Left ventricle myocardium inferior (tissue), 1 donor: ENCODE data around the gene JPT1. TPM values are rescaled to one million over a fixed set of nuclear protein-coding genes. Genes with fewer than 3 reads are reported as not detected.
"Not testable (repeated sequence)": the region's sequence is repeated elsewhere in the genome, so short reads cannot be mapped to it uniquely, and the experiment has no call there.

ENCODE experiments used
- DNase-seq: peaks from one replicate; pipeline ENCODE4 v3.0.0-alpha.2; 2020
- H3K27ac ChIP-seq: fragments of 200-600 bp; replicated peaks from 2 replicates; pipeline ENCODE4 v1.8.0; 2021
- H3K27me3 ChIP-seq: fragments of 200-600 bp; 2 replicates; pipeline ENCODE4 v1.8.0; 2021; ENCODE audit warnings: low read depth
- H3K36me3 ChIP-seq: fragments of 200-600 bp; 2 replicates; pipeline ENCODE4 v1.8.0; 2021
- H3K4me1 ChIP-seq: fragments of 200-600 bp; 2 replicates; pipeline ENCODE4 v1.8.0; 2021
- H3K4me3 ChIP-seq: fragments of 200-600 bp; 2 replicates; pipeline ENCODE4 v1.8.0; 2021; ENCODE audit warnings: mild to moderate bottlenecking, moderate library complexity
- H3K9me3 ChIP-seq: fragments of 200-600 bp; replicated peaks from 2 replicates; pipeline ENCODE4 v1.8.0; 2021
- intact Hi-C: fragments of 100-400 bp; cut with micrococcal nuclease; formaldehyde crosslinking; loops from one replicate; pipeline ENCODE4 v1.11.0; 2022
- total RNA-seq: library from RNA; stranded (reverse); fragmentation: NEBNext Ultra II Directional; extraction: Animal tissue kit (Norgen Biotek cat#: 25700); gene quantifications from one replicate; pipeline ENCODE4 v1.2.1, GENCODE V29; 2021
- TF ChIP-seq, protein P1 (sequence below): fragments of 200-600 bp; IDR thresholded peaks from 2 replicates; pipeline ENCODE4 v1.8.0; 2021; ENCODE audit warnings: antibody characterized with exemption, mild to moderate bottlenecking, borderline replicate concordance
- donor health status: DM: no; HTN: yes; CAD: no; lungs with severe emphysema.

JPT1 gene
- total RNA-seq, 1 donor from 2014 or later, result 13.8 TPM

GRCh38 chr17:75178453-75178852, 24.1 kb upstream of the JPT1 start:
- no peak overlapping the region for H3K4me3 ChIP-seq
- peaks cover 70% of the 10 kb centered on the region for H3K36me3 ChIP-seq
- TF ChIP-seq, protein P1, sequence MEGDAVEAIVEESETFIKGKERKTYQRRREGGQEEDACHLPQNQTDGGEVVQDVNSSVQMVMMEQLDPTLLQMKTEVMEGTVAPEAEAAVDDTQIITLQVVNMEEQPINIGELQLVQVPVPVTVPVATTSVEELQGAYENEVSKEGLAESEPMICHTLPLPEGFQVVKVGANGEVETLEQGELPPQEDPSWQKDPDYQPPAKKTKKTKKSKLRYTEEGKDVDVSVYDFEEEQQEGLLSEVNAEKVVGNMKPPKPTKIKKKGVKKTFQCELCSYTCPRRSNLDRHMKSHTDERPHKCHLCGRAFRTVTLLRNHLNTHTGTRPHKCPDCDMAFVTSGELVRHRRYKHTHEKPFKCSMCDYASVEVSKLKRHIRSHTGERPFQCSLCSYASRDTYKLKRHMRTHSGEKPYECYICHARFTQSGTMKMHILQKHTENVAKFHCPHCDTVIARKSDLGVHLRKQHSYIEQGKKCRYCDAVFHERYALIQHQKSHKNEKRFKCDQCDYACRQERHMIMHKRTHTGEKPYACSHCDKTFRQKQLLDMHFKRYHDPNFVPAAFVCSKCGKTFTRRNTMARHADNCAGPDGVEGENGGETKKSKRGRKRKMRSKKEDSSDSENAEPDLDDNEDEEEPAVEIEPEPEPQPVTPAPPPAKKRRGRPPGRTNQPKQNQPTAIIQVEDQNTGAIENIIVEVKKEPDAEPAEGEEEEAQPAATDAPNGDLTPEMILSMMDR, result no peak
- H3K9me3 ChIP-seq, result no peaks in the 10 kb centered on the region
- no peaks in the 10 kb centered on the region for H3K27me3 ChIP-seq
- peak; percentile 1 for DNase-seq
- H3K27ac ChIP-seq, result no peak overlapping the region
- peaks cover 50% of the 10 kb centered on the region for H3K4me1 ChIP-seq
- intact Hi-C loops, result no loop called here

DNA sequence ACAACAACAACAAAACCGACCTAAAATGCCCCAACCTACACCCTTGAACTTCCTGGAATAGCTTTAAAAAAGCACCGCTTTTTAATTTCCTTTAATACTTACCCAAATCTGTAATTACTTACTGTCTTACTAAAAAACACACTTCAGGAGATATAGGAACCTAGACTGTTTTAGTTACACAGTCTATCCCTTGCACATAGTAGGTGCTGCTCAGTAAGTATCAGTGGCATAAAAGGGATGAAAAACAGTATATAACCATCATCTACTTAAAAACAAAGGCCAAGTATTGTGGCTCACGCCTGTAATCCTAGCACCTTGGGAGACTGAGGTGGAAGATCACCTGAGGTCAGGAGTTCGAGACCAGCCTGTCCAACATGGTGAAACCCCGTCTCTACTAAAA, 22.3 kb upstream of the JPT1 start:
- TF ChIP-seq, protein P1, result no peak
- intact Hi-C loops, result no loop called here
- H3K4me3 ChIP-seq, result no peak overlapping the region
- DNase-seq, result no peak
- H3K27ac ChIP-seq, result no peak overlapping the region
- no peaks in the 10 kb centered on the region for H3K9me3 ChIP-seq
- peaks cover 47% of the 10 kb centered on the region for H3K4me1 ChIP-seq
- H3K36me3 ChIP-seq, result peaks cover 87% of the 10 kb centered on the region
- no peaks in the 10 kb centered on the region for H3K27me3 ChIP-seq

- intact Hi-C loops, result loop anchor here (5.0 kb wide), 1 partner anchor 63 kb away; no protein-coding TSS in a partner anchor
- TF ChIP-seq, protein P1, result no peak
- Histone ChIP-seq H3K27me3 (no peaks in the 10 kb centered on the region), H3K36me3 (peaks cover 93% of the 10 kb centered on the region), H3K9me3 (no peaks in the 10 kb centered on the region), H3K4me3 (no peak overlapping the region), H3K27ac (no peak overlapping the region), H3K4me1 (peaks cover 42% of the 10 kb centered on the region)
- no peak for DNase-seq
Observed at GRCh38 chr17:75174996-75175395, 20.7 kb upstream of the JPT1 start.

DNA sequence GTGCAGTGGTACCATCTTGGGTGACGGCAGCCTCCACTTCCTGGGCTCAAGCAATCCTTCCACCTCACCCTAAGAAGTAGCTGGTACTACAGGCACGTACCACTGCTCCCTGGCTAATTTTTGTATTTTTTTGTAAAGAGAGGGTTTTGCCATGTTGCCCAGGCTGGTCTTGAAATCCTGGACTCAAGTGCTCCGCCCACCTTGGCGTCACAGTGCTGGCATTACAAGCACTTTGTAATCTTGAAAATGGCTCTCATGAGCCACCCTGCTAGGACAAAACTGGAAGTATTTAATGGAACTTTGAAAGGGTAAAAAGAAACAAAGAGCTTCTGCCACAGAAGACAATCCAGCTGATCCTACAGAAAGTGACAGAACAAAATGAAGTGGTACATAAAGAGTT, 19.2 kb upstream of the JPT1 start:
- TF ChIP-seq, protein P1, result no peak
- no peak overlapping the region for H3K27ac ChIP-seq
- H3K4me3 ChIP-seq, result no peak overlapping the region
- peaks cover 27% of the 10 kb centered on the region for H3K4me1 ChIP-seq
- peak; percentile 1 for DNase-seq
- intact Hi-C loops, result loop anchor here (5.0 kb wide), 1 partner anchor 61 kb away; no protein-coding TSS in a partner anchor
- no peaks in the 10 kb centered on the region for H3K9me3 ChIP-seq
- no peaks in the 10 kb centered on the region for H3K27me3 ChIP-seq
- H3K36me3 ChIP-seq, result peaks cover 91% of the 10 kb centered on the region

DNA sequence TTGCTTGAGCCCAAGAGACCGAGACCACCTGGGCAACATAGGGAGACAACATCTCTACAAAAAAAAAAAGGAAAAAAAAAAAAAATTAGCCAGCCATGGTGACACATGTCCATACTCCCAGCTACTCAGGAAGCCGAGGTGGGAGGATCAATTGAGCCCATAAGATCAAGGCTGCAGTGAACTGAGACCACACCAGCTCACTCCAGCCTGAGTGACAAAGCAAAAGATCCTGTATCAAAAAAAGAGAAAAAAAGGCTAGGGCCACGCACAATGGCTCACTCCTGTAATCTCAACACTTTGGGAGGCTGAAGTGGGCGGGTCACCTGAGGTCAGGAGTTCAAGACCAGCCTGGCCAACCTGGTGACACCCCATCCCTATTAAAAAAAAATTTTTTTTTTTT, 14.7 kb upstream of the JPT1 start:
- H3K4me3 ChIP-seq, result no peak overlapping the region
- TF ChIP-seq, protein P1, result no peak
- intact Hi-C loops, result no loop called here
- no peaks in the 10 kb centered on the region for H3K27me3 ChIP-seq
- H3K27ac ChIP-seq, result no peak overlapping the region
- no peaks in the 10 kb centered on the region for H3K9me3 ChIP-seq
- peaks cover 90% of the 10 kb centered on the region for H3K36me3 ChIP-seq
- DNase-seq, result no peak
- peaks cover 26% of the 10 kb centered on the region for H3K4me1 ChIP-seq

DNA sequence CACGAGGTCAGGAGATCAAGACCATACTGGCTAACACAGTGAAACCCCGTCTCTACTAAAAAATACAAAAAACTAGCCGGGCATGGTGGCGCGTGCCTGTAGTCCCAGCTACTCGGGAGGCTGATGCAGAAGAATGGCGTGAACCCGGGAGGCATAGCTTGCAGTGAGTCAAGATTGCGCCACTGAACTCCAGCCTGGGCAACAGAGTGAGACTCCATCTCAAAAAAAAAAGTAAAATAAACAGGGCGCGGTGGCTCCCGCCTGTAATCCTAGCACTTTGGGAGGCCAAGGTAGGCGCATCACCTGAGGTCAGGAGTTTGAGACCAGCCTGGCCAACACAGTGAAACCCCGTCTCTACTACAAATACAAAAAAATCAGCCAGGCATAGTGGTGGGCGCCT, 10.3 kb upstream of the JPT1 start:
- intact Hi-C loops, H3K27ac ChIP-seq, H3K4me1 ChIP-seq, H3K9me3 ChIP-seq, H3K27me3 ChIP-seq, DNase-seq, H3K4me3 ChIP-seq: not testable (repeated sequence)
- peaks cover 58% of the 10 kb centered on the region for H3K36me3 ChIP-seq
